ENCODE results near the gene TLE2. TPM values are rescaled to one million over a fixed set of nuclear protein-coding genes. Genes with fewer than 3 reads are reported as not detected.

TLE2 gene
- total RNA-seq, 2 experiments from 2014 or later: 1.2 to 1.6 TPM

DNA sequence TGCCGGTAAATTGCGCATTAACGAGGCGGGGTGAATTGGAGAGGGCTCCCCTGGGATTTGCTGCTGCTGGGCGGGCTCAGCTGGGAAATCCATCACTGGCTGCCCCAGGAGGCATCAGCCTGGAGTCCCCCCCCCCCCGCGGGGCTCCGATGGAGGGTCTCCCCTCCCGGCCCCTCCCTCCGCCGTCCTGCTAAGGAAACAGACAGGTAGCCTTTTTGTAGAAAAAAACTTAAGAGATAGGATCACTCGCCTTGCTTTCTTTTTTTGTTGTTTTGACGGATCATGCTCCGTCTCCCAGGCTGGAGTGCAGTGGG is 44.9 kb downstream of the TLE2 start:
- peak overlapping the region; percentile 59 for H3K4me2 ChIP-seq (ENCODE audit: low read length)
- H3K4me1 ChIP-seq (ENCODE audit: insufficient read depth, low read length, poor library complexity, severe bottlenecking): peaks cover 13% of the 10 kb centered on the region
- H3K27ac ChIP-seq (ENCODE audit: low read depth, low read length, poor library complexity, severe bottlenecking): no peak overlapping the region
- no peaks in the 10 kb centered on the region for H3K9me2 ChIP-seq (ENCODE audit: insufficient read depth, low read length)
- no TSS peak for BruUV-seq (replicated peaks)
- peak overlapping the region; percentile 63 for H2AFZ ChIP-seq (ENCODE audit: low read length)
- POLR2A ChIA-PET: no interaction called here
- no peak for TF ChIP-seq EZH2phosphoT487 (IDR thresholded peaks at IDR 0.05; ENCODE audit: borderline replicate concordance, low read depth, low read length)
- TF ChIP-seq, protein P1, sequence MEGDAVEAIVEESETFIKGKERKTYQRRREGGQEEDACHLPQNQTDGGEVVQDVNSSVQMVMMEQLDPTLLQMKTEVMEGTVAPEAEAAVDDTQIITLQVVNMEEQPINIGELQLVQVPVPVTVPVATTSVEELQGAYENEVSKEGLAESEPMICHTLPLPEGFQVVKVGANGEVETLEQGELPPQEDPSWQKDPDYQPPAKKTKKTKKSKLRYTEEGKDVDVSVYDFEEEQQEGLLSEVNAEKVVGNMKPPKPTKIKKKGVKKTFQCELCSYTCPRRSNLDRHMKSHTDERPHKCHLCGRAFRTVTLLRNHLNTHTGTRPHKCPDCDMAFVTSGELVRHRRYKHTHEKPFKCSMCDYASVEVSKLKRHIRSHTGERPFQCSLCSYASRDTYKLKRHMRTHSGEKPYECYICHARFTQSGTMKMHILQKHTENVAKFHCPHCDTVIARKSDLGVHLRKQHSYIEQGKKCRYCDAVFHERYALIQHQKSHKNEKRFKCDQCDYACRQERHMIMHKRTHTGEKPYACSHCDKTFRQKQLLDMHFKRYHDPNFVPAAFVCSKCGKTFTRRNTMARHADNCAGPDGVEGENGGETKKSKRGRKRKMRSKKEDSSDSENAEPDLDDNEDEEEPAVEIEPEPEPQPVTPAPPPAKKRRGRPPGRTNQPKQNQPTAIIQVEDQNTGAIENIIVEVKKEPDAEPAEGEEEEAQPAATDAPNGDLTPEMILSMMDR (conservative IDR thresholded peaks at IDR 0.05; ENCODE audit: low read length): no peak
- CTCF ChIA-PET (ENCODE audit: unreplicated experiment): no interaction called here
- peak overlapping the region; percentile 42 for H3K4me3 ChIP-seq (ENCODE audit: low read depth, low read length, poor library complexity, severe bottlenecking)
- intact Hi-C loops (cut with micrococcal nuclease; ENCODE audit: unreplicated experiment): no loop called here
- no peaks in the 10 kb centered on the region for H3K79me2 ChIP-seq (ENCODE audit: insufficient read depth, low read depth, low read length)
- no peaks in the 10 kb centered on the region for H4K20me1 ChIP-seq (ENCODE audit: insufficient read depth, low read length)
- no peak for DNase-seq (ENCODE audit: low spot score)
- no peaks in the 10 kb centered on the region for H3K9me3 ChIP-seq (ENCODE audit: low read length)
- no peaks in the 10 kb centered on the region for H3K36me3 ChIP-seq (ENCODE audit: insufficient read depth, low read length)

DNA sequence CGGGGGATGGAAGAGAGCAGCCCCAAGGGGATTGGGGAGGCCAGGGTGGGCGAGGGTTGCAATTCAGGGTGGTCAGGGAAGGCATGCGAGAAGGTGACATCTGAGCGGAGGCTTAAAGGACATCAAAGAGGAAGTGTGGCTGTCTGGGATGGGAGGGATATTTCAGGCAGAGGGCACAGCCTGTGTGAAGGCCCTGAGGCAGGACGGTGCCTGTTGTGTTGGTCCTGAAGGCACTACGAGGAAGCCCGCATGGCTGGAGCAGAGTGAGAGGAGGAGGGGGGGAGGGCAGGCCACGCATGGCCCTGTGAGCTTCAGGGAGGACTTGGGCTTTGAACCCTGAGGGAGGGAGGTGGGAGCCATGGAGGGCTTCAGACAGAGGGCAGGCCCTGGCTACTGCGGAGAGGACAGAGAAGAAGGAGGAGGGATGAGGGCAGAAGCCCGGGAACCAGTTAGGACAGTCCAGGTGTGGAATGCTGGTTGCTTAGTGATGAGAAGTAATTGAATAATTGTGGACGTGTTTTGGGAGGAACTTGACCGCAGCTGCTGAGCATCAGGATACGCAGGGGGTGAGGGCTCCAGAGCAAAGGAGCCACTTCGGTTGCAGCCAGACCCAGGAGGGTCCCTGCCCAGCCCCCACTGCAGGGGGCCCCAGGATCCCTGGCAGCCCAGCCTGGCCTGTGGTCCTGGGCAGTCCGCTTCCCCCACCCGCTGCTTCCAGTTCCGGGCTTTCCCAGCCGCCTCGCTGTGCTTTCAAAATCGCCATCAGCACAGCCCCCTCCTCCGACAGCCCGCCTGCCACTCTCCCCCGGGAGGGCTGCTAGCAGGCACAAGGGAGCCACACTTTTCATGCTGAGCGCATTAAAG is 45.5 kb downstream of the TLE2 start:
- BruUV-seq (replicated peaks): no TSS peak
- intact Hi-C loops (cut with micrococcal nuclease; ENCODE audit: unreplicated experiment): no loop called here
- CTCF ChIA-PET (ENCODE audit: unreplicated experiment): no interaction called here
- DNase-seq (ENCODE audit: low spot score): peak; percentile 58
- Histone ChIP-seq H4K20me1 (ENCODE audit: insufficient read depth, low read length) (no peaks in the 10 kb centered on the region), H2AFZ (ENCODE audit: low read length) (peak overlapping the region; percentile 63), H3K4me3 (ENCODE audit: low read depth, low read length, poor library complexity, severe bottlenecking) (peak overlapping the region; percentile 42), H3K4me2 (ENCODE audit: low read length) (peak overlapping the region; percentile 59), H3K36me3 (ENCODE audit: insufficient read depth, low read length) (no peaks in the 10 kb centered on the region), H3K9me2 (ENCODE audit: insufficient read depth, low read length) (no peaks in the 10 kb centered on the region), H3K27ac (ENCODE audit: low read depth, low read length, poor library complexity, severe bottlenecking) (no peak overlapping the region), H3K4me1 (ENCODE audit: insufficient read depth, low read length, poor library complexity, severe bottlenecking) (peaks cover 14% of the 10 kb centered on the region), H3K9me3 (ENCODE audit: low read length) (no peaks in the 10 kb centered on the region), H3K79me2 (ENCODE audit: insufficient read depth, low read depth, low read length) (no peaks in the 10 kb centered on the region)
- no peak for TF ChIP-seq EZH2phosphoT487 (IDR thresholded peaks at IDR 0.05; ENCODE audit: borderline replicate concordance, low read depth, low read length)
- TF ChIP-seq, protein P1 (conservative IDR thresholded peaks at IDR 0.05; ENCODE audit: low read length): no peak
- POLR2A ChIA-PET: interaction anchor here (0.6 kb wide), 1 partner anchor 47 kb away, joined by 3 read pairs; no protein-coding TSS in a partner anchor

DNA sequence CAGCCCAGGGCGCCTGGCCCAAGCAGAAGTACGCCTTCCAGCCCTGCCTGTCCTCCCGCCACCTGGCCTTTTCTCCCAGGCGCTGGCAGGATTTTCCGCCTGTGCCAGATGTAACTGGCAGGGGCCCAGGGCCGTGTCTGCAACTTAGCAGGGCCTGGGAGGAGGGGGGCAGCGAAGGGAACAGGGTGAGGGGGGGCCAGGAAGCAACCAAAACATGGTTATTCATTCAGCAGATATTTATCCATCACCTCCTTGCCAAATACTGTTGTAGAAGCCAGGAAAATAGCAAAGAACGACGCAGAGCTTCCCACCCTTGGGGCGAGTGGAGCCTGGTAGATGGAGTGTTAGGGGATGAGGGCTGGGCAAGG is 46.1 kb downstream of the TLE2 start:
- Histone ChIP-seq H4K20me1 (ENCODE audit: insufficient read depth, low read length) (no peaks in the 10 kb centered on the region), H3K9me2 (ENCODE audit: insufficient read depth, low read length) (no peaks in the 10 kb centered on the region), H3K36me3 (ENCODE audit: insufficient read depth, low read length) (no peaks in the 10 kb centered on the region), H3K4me1 (ENCODE audit: insufficient read depth, low read length, poor library complexity, severe bottlenecking) (peaks cover 20% of the 10 kb centered on the region), H3K4me2 (ENCODE audit: low read length) (no peak overlapping the region), H2AFZ (ENCODE audit: low read length) (no peak overlapping the region), H3K4me3 (ENCODE audit: low read depth, low read length, poor library complexity, severe bottlenecking) (no peak overlapping the region), H3K79me2 (ENCODE audit: insufficient read depth, low read depth, low read length) (no peaks in the 10 kb centered on the region), H3K27ac (ENCODE audit: low read depth, low read length, poor library complexity, severe bottlenecking) (no peak overlapping the region), H3K9me3 (ENCODE audit: low read length) (no peaks in the 10 kb centered on the region)
- TF ChIP-seq, protein P1 (conservative IDR thresholded peaks at IDR 0.05; ENCODE audit: low read length): no peak
- TF ChIP-seq EZH2phosphoT487 (IDR thresholded peaks at IDR 0.05; ENCODE audit: borderline replicate concordance, low read depth, low read length): no peak
- no TSS peak for BruUV-seq (replicated peaks)
- DNase-seq (ENCODE audit: low spot score): no peak
- CTCF ChIA-PET (ENCODE audit: unreplicated experiment): no interaction called here
- POLR2A ChIA-PET: no interaction called here
- intact Hi-C loops (cut with micrococcal nuclease; ENCODE audit: unreplicated experiment): no loop called here
